HepG2 (cell line): ENCODE results near the gene RGS2. TPM values are rescaled to one million over a fixed set of nuclear protein-coding genes. Genes with fewer than 3 reads are reported as not detected.

Experiments used
- ATAC-seq: fragments of 200-7000 bp; cut with Tn5 transposase; 3 replicates; pipeline ENCODE4 v1.9.1; 2020; ENCODE audit warnings: mild to moderate bottlenecking, moderate library complexity
- BruUV-seq: library from RNA; stranded (reverse); fragments of 400-500 nt; replicated peaks from 2 replicates; lab custom pipeline; 2021; lab: Mats Ljungman, UMichigan
- CTCF ChIA-PET: fragments of 300-600 bp; formaldehyde crosslinking; extraction: SDS; loops from one replicate; lab custom pipeline; 2021; ENCODE audit warnings: low total read pairs, inconsistent platforms, low intra/inter-chr PET ratio; lab: Yijun Ruan, JAX
- POLR2A ChIA-PET: fragments of 350-600 bp; sonication (Branson Sonifier 250); formaldehyde crosslinking; loops from one replicate; lab custom pipeline; 2020; ENCODE audit warnings: antibody characterized with exemption, inconsistent platforms; lab: Yijun Ruan, JAX
- DNase-seq: peaks from one replicate; pipeline ENCODE4 v3.0.0-alpha.2; 2015; ENCODE audit warnings: low spot score
- FAIRE-seq: peaks from 3 replicates; lab custom pipeline; 2011; peaks lifted over from hg19 to GRCh38; lab: Jason Lieb, UNC
- H2AFZ ChIP-seq: one replicate; pipeline ENCODE4 v1.6.1; 2011; ENCODE audit warnings: low read length, inconsistent platforms
- H3K27ac ChIP-seq: fragments of 300-600 bp; 3 replicates; pipeline ENCODE4 v1.8.0; 2011; ENCODE audit warnings: mixed run types, mild to moderate bottlenecking, mixed read lengths, low read length, inconsistent platforms; ENCODE audit not compliant: insufficient read depth; ENCODE audit errors: extremely low read length
- H3K27me3 ChIP-seq, 2 experiments: fragments of 200-600 bp in 1 of 2; 2 replicates in 1 of 2; 3 replicates in 1 of 2; pipeline versions ENCODE4 v1.6.0 to v1.8.0; 2011; ENCODE audit warnings: low read length in 2 of 2, mild to moderate bottlenecking in 2 of 2, moderate library complexity in 2 of 2, inconsistent platforms in 1 of 2; ENCODE audit not compliant: insufficient read depth in 2 of 2, control insufficient read depth in 1 of 2
- H3K36me3 ChIP-seq, 2 experiments: fragments of 200-600 bp in 1 of 2; replicated peaks in 1 of 2; 2 replicates in 1 of 2; 3 replicates in 1 of 2; pipeline versions ENCODE4 v1.5.1 to v1.8.0; 2011; ENCODE audit warnings: low read length in 2 of 2, inconsistent platforms in 1 of 2; ENCODE audit not compliant: insufficient read depth in 2 of 2, control insufficient read depth in 1 of 2
- H3K4me1 ChIP-seq: 2 replicates; pipeline ENCODE4 v1.5.1; 2012; ENCODE audit warnings: low read length, inconsistent platforms; ENCODE audit not compliant: insufficient read depth
- H3K4me2 ChIP-seq: 2 replicates; pipeline ENCODE4 v1.6.0; 2011; ENCODE audit warnings: low read depth, low read length, inconsistent platforms
- H3K4me3 ChIP-seq, 3 experiments: fragments of 200-600 bp in 1 of 3; sonication (generic), shearing (Covaris generic) in 1 of 3; replicated peaks in 1 of 3; 2 replicates each; pipeline ENCODE4 v1.5.1; 2011 to 2016; ENCODE audit warnings: low read length in 3 of 3, inconsistent platforms in 2 of 3, low read depth in 2 of 3, mild to moderate bottlenecking in 2 of 3, control low read depth in 1 of 3, mixed read lengths in 1 of 3; ENCODE audit not compliant: insufficient read depth in 1 of 3
- H3K79me2 ChIP-seq: one replicate; pipeline ENCODE4 v1.6.1; 2011; ENCODE audit warnings: low read length, inconsistent platforms; ENCODE audit not compliant: insufficient read depth
- H3K9ac ChIP-seq: 2 replicates; pipeline ENCODE4 v1.6.0; 2011; ENCODE audit warnings: mild to moderate bottlenecking, low read depth, low read length, inconsistent platforms; ENCODE audit not compliant: insufficient read depth
- H3K9me3 ChIP-seq: 2 replicates; pipeline ENCODE4 v1.5.1; 2012; ENCODE audit warnings: mild to moderate bottlenecking, low read length
- H4K20me1 ChIP-seq: 2 replicates; pipeline ENCODE4 v1.6.0; 2011; ENCODE audit warnings: inconsistent platforms, mild to moderate bottlenecking, low read length, moderate library complexity; ENCODE audit not compliant: insufficient read depth
- CENPT ChIP-seq: sonication (generic); formaldehyde crosslinking; IDR thresholded peaks from 2 replicates; pipeline ENCODE4 v1.8.0; 2022; ENCODE audit warnings: low read depth, mild to moderate bottlenecking, moderate library complexity, missing genetic modification reagents
- E2F5 ChIP-seq: sonication (generic); formaldehyde crosslinking; conservative IDR thresholded peaks from 2 replicates; pipeline ENCODE4 v1.4.0; 2020; ENCODE audit warnings: missing genetic modification reagents
- HDAC1 ChIP-seq: sonication (generic); formaldehyde crosslinking; IDR thresholded peaks from 2 replicates; pipeline ENCODE4 v1.5.1; 2020; ENCODE audit warnings: mild to moderate bottlenecking, missing genetic modification reagents
- HOXA3 ChIP-seq: sonication (generic); formaldehyde crosslinking; IDR thresholded peaks from 2 replicates; pipeline ENCODE4 v1.5.0; 2020; ENCODE audit warnings: missing genetic modification reagents
- MTF1 ChIP-seq: sonication (generic); formaldehyde crosslinking; IDR thresholded peaks from 2 replicates; pipeline ENCODE4 v1.5.0; 2020; ENCODE audit warnings: missing genetic modification reagents
- NR2C2 ChIP-seq: sonication (generic); formaldehyde crosslinking; IDR thresholded peaks from 2 replicates; pipeline ENCODE4 v1.4.0; 2020; ENCODE audit warnings: missing genetic modification reagents, mild to moderate bottlenecking, moderate library complexity, borderline replicate concordance
- NR3C1 ChIP-seq: sonication (generic); formaldehyde crosslinking; IDR thresholded peaks from 2 replicates; pipeline ENCODE4 v1.4.0; 2020; ENCODE audit warnings: missing genetic modification reagents
- PREB ChIP-seq: sonication (generic); formaldehyde crosslinking; IDR thresholded peaks from 2 replicates; pipeline ENCODE4 v1.4.0; 2020; ENCODE audit warnings: missing genetic modification reagents
- RXRB ChIP-seq: IDR thresholded peaks from 2 replicates; pipeline ENCODE4 v1.6.1; 2016; ENCODE audit warnings: borderline replicate concordance, missing genetic modification reagents, missing compliant biosample characterization
- SOX13 ChIP-seq, 3 experiments: fragments of 450-650 bp in 1 of 3; sonication (generic) in 1 of 3; formaldehyde crosslinking in 1 of 3; IDR thresholded peaks in 2 of 3; conservative IDR thresholded peaks in 1 of 3; 2 replicates each; pipeline versions ENCODE4 v1.5.0 to v1.6.1; 2016 to 2020; ENCODE audit warnings: antibody characterized with exemption in 1 of 3, mild to moderate bottlenecking in 1 of 3, missing compliant biosample characterization in 1 of 3, missing genetic modification reagents in 1 of 3, moderate library complexity in 1 of 3
- SOX6 ChIP-seq, 2 experiments: fragments of 450-650 bp in 1 of 2; sonication (generic) in 1 of 2; formaldehyde crosslinking in 1 of 2; IDR thresholded peaks; 2 replicates each; pipeline versions ENCODE4 v1.4.0 to v1.6.1; 2017 to 2020; ENCODE audit warnings: antibody characterized with exemption in 1 of 2, mild to moderate bottlenecking in 1 of 2, missing genetic modification reagents in 1 of 2
- ZNF205 ChIP-seq: IDR thresholded peaks from 2 replicates; pipeline ENCODE4 v1.6.1; 2018; ENCODE audit warnings: missing biosample characterization, missing genetic modification reagents
- ZNF331 ChIP-seq: sonication (generic); formaldehyde crosslinking; IDR thresholded peaks from 2 replicates; pipeline ENCODE4 v1.4.0; 2020; ENCODE audit warnings: missing genetic modification reagents
- ZNF607 ChIP-seq: sonication (generic); formaldehyde crosslinking; IDR thresholded peaks from 2 replicates; pipeline ENCODE4 v1.5.1; 2020; ENCODE audit warnings: missing genetic modification reagents, mild to moderate bottlenecking, borderline replicate concordance
- ZNF703 ChIP-seq: sonication (generic); formaldehyde crosslinking; IDR thresholded peaks from 2 replicates; pipeline ENCODE4 v1.5.1; 2020; ENCODE audit warnings: missing genetic modification reagents, mild to moderate bottlenecking, moderate library complexity, borderline replicate concordance
- WGBS: methylation state at CpG from one replicate; pipeline ENCODE4 v1.1.6; 2017; ENCODE audit warnings: low lambda C conversion rate; 5-methylcytosine and 5-hydroxymethylcytosine counted together
- in situ Hi-C: cut with HindIII; loops from 2 replicates; pipeline ENCODE4 v1.10.0; 2017; ENCODE audit warnings: low pct_unique_long_range_greater_than_20kb; ENCODE audit not compliant: extremely low pct_ligation_motif_present
- intact Hi-C: fragments of 100-400 bp; cut with micrococcal nuclease; formaldehyde crosslinking; loops from one replicate; pipeline ENCODE4 v1.10.0; 2022; ENCODE audit not compliant: unreplicated experiment
- polyA plus RNA-seq, 8 experiments: library from polyadenylated mRNA; depleted of rRNA in 3 of 8; stranded (reverse) in 7 of 8; unstranded in 1 of 8; fragments of >200 nt; fragmentation: Illumina TruSeq in 4 of 8; extraction: Trizol in 4 of 8; gene quantifications; 2 replicates each; pipeline versions ENCODE4 v1.2.1 to v1.2.3, GENCODE V29; 2011 to 2016; ENCODE audit warnings: low read depth in 4 of 8, missing spikeins in 1 of 8, mixed read lengths in 1 of 8; ENCODE audit not compliant: insufficient read depth in 1 of 8
- total RNA-seq, 5 experiments: library from RNA; depleted of rRNA; stranded (reverse); fragments of >200 nt; fragmentation: Illumina TruSeq; extraction: Trizol; gene quantifications; 2 replicates each; pipeline ENCODE4 v1.2.3, GENCODE V29; 2016; ENCODE audit warnings: low read depth in 1 of 5

The RGS2 gene
- total and polyA plus RNA-seq, 2 of the 13 experiments (the other 11 are each of a cell fraction or from before 2014, with no cell fraction given): 0.64 to 1.4 TPM

- TF ChIP-seq PREB (CRISPR knock-in tag) (no peak), ZNF607 (CRISPR knock-in tag) (no peak)
Measured at GRCh38 chr1:192802406-192802805, 6.4 kb upstream of the RGS2 start (continued).

- FAIRE-seq: no peak
- intact Hi-C loops: loop anchor here (10.0 kb wide), 1 partner anchor 159 kb away; no protein-coding TSS in a partner anchor
Measured at GRCh38 chr1:192803501-192803900, 5.3 kb upstream of the RGS2 start.

GRCh38 chr1:192805832-192806323 is 3.0 kb upstream of the RGS2 start:
- Histone ChIP-seq H4K20me1 (no peaks in the 10 kb centered on the region), H3K4me3 (no peak overlapping the region), H3K4me2 (no peak overlapping the region), H3K9ac (no peak overlapping the region), H3K4me1 (peaks cover 22% of the 10 kb centered on the region), H2AFZ (no peak overlapping the region), H3K27me3 (peaks cover 0 to 4% of the 10 kb centered on the region in 2 experiments; a peak in 1 of 5 replicates), H3K79me2 (no peaks in the 10 kb centered on the region), H3K27ac (no peak overlapping the region), H3K9me3 (no peaks in the 10 kb centered on the region), H3K36me3 (no peaks in the 10 kb centered on the region)
- ChIA-PET CTCF (interaction anchor here (1.4 kb wide), 1 partner anchor 213 kb away, joined by 10 read pairs; no protein-coding TSS in a partner anchor), POLR2A (no interaction called here)
- peak; percentile 56 for FAIRE-seq
- WGBS: 41% methylated on average over 2 of the region's 2 CpGs
- intact Hi-C loops: loop anchor here (1.0 to 10.0 kb wide), 7 partner anchors 97 to 329 kb away; partner anchors contain the start of gene CDC73
- no peak for ATAC-seq
- BruUV-seq: no TSS peak
- DNase-seq: peak; percentile 68
- in situ Hi-C loops: loop anchor here (5.0 to 10.0 kb wide), 2 partner anchors 211 to 319 kb away; partner anchors contain the start of gene CDC73
- no peak for TF ChIP-seq SOX13 (IDR thresholded peaks at IDR 0.05)
- peak in 1 of 2 experiments; percentile 78; a peak in 2 of 4 replicates for TF ChIP-seq SOX13 (CRISPR knock-in tag; conservative IDR thresholded peaks at IDR 0.05 in 1 of 2, IDR thresholded peaks at IDR 0.05 in 1 of 2)
- peak; percentile 24; the same call in 1 of the 2 replicates for TF ChIP-seq ZNF331 (CRISPR knock-in tag)
- TF ChIP-seq NR3C1 (CRISPR knock-in tag): no peak
- no peak for TF ChIP-seq HDAC1
- TF ChIP-seq NR2C2: no peak
- TF ChIP-seq ZNF205 (CRISPR knock-in tag): peak; percentile 97
- no peak for TF ChIP-seq SOX6 (IDR thresholded peaks at IDR 0.05)
- peak; percentile 79 for TF ChIP-seq SOX6 (CRISPR knock-in tag; IDR thresholded peaks at IDR 0.05)
- TF ChIP-seq E2F5 (CRISPR knock-in tag): no peak

More at GRCh38 chr1:192803501-192803900, 5.3 kb upstream of the RGS2 start:
- no TSS peak for BruUV-seq
- Histone ChIP-seq H3K4me3 (no peak overlapping the region), H3K27me3 (peaks cover 0 to 4% of the 10 kb centered on the region in 2 experiments; a peak in 1 of 5 replicates), H3K36me3 (no peaks in the 10 kb centered on the region), H3K4me2 (no peak overlapping the region), H2AFZ (no peak overlapping the region), H3K9me3 (no peaks in the 10 kb centered on the region), H3K27ac (no peak overlapping the region), H4K20me1 (no peaks in the 10 kb centered on the region), H3K9ac (no peak overlapping the region), H3K4me1 (peaks cover 14% of the 10 kb centered on the region), H3K79me2 (no peaks in the 10 kb centered on the region)
- in situ Hi-C loops: loop anchor here (10.0 kb wide), 1 partner anchor 321 kb away; the partner anchor contains the start of gene CDC73
- ChIA-PET POLR2A (no interaction called here), CTCF (no interaction called here)
- no peak for TF ChIP-seq RXRB
- no peak for TF ChIP-seq MTF1 (CRISPR knock-in tag)
- no peak for TF ChIP-seq HOXA3 (CRISPR knock-in tag)
- no peak for TF ChIP-seq ZNF703 (CRISPR knock-in tag)
- TF ChIP-seq CENPT (CRISPR knock-in tag): no peak
- no peak for ATAC-seq
- no peak for DNase-seq
